GM19468 (cell line): ENCODE data around the gene CYP4F12.
"Not testable (repeated sequence)": the region's sequence is repeated elsewhere in the genome, so short reads cannot be mapped to it uniquely, and the experiment has no call there.

Experiments
- ATAC-seq: cut with Tn5 transposase; IDR thresholded peaks from one replicate; pipeline ENCODE4 v1.9.1; 2021; ENCODE audit warnings: mild to moderate bottlenecking, moderate library complexity, moderate number of reproducible peaks; ENCODE audit not compliant: unreplicated experiment; ENCODE audit errors: extremely low read depth

Gene CYP4F12

GRCh38 chr19:15644816-15645215 lies 28.1 kb upstream of the CYP4F12 start:
- no peak for ATAC-seq

- ATAC-seq, result no peak
Observed at GRCh38 chr19:15649526-15649925, 23.4 kb upstream of the CYP4F12 start.

GRCh38 chr19:15650123-15650522 lies 22.8 kb upstream of the CYP4F12 start:
- not testable (repeated sequence) for ATAC-seq

- ATAC-seq, result no peak
Observed at GRCh38 chr19:15651791-15652190, 21.1 kb upstream of the CYP4F12 start.

- ATAC-seq, result no peak
Observed at GRCh38 chr19:15652559-15653278, 20.2 kb upstream of the CYP4F12 start.

- ATAC-seq, result no peak
Observed at GRCh38 chr19:15656467-15656866, 16.4 kb upstream of the CYP4F12 start.

GRCh38 chr19:15663247-15663646 lies 9.6 kb upstream of the CYP4F12 start:
- ATAC-seq, result no peak

GRCh38 chr19:15666186-15666585 lies 6.7 kb upstream of the CYP4F12 start:
- ATAC-seq, result no peak

- no peak for ATAC-seq
Observed at GRCh38 chr19:15666883-15667282, 6.0 kb upstream of the CYP4F12 start.

- no peak for ATAC-seq
Observed at GRCh38 chr19:15669440-15669839, 3.4 kb upstream of the CYP4F12 start.

GRCh38 chr19:15669891-15670290 lies 3.0 kb upstream of the CYP4F12 start:
- no peak for ATAC-seq

GRCh38 chr19:15671237-15671821 lies 1.6 kb upstream of the CYP4F12 start:
- no peak for ATAC-seq

- no peak for ATAC-seq
Observed at GRCh38 chr19:15671891-15672579, 852 bp upstream of the CYP4F12 start.

- no peak for ATAC-seq
Observed at GRCh38 chr19:15673176-15673654, 328 bp downstream of the CYP4F12 start.

- no peak for ATAC-seq
Observed at GRCh38 chr19:15675560-15675959, 2.7 kb downstream of the CYP4F12 start.

- no peak for ATAC-seq
Observed at GRCh38 chr19:15679089-15679488, 6.2 kb downstream of the CYP4F12 start.

- ATAC-seq, result not testable (repeated sequence)
Observed at GRCh38 chr19:15679865-15680264, 7.0 kb downstream of the CYP4F12 start.

GRCh38 chr19:15680478-15681322 lies 7.8 kb downstream of the CYP4F12 start:
- ATAC-seq, result no peak

GRCh38 chr19:15683411-15683810 lies 10.5 kb downstream of the CYP4F12 start:
- ATAC-seq, result no peak

- ATAC-seq, result no peak
Observed at GRCh38 chr19:15684828-15685227, 11.9 kb downstream of the CYP4F12 start.
